Smooth muscle cell (in vitro differentiated cells): ENCODE results near the gene RNF126. TPM values are rescaled to one million over a fixed set of nuclear protein-coding genes. Genes with fewer than 3 reads are reported as not detected.
A peak's percentile ranks its signal among the peaks of the same experiment; 100 is the strongest.

Source experiments
- DNase-seq: peaks from one replicate; lab custom pipeline; 2025; ENCODE audit not compliant: unreplicated experiment; lab: John Stamatoyannopoulos, UW
- H2AFZ ChIP-seq: fragments of 200-600 bp; sonication (generic); 2 replicates; pipeline ENCODE4 v1.6.0; 2016; ENCODE audit warnings: antibody characterized with exemption, low read depth, mild to moderate bottlenecking
- H3F3A ChIP-seq: fragments of 200-600 bp; sonication (generic); 2 replicates; pipeline ENCODE4 v1.6.0; 2017; ENCODE audit warnings: antibody characterized with exemption, low read depth
- H3K27ac ChIP-seq: fragments of 200-600 bp; sonication (generic); 2 replicates; pipeline ENCODE4 v1.5.1; 2016; ENCODE audit warnings: low read depth, mild to moderate bottlenecking
- H3K27me3 ChIP-seq: fragments of 200-600 bp; sonication (generic); 2 replicates; pipeline ENCODE4 v1.6.1; 2016; ENCODE audit warnings: low read depth, mild to moderate bottlenecking
- H3K36me3 ChIP-seq: fragments of 200-600 bp; sonication (generic); 2 replicates; pipeline ENCODE4 v1.5.1; 2016; ENCODE audit warnings: low read depth
- H3K4me1 ChIP-seq: fragments of 200-600 bp; sonication (generic); 2 replicates; pipeline ENCODE4 v1.5.1; 2016; ENCODE audit warnings: low read depth
- H3K4me2 ChIP-seq: fragments of 200-600 bp; sonication (generic); 2 replicates; pipeline ENCODE4 v1.6.0; 2016; ENCODE audit warnings: mild to moderate bottlenecking
- H3K4me3 ChIP-seq: fragments of 200-600 bp; sonication (generic); 2 replicates; pipeline ENCODE4 v1.5.1; 2016; ENCODE audit warnings: mild to moderate bottlenecking
- H3K79me2 ChIP-seq: fragments of 200-600 bp; sonication (generic); 2 replicates; pipeline ENCODE4 v1.6.0; 2016; ENCODE audit warnings: low read depth, mild to moderate bottlenecking
- H3K9ac ChIP-seq: fragments of 200-600 bp; sonication (generic); 2 replicates; pipeline ENCODE4 v1.6.0; 2016; ENCODE audit warnings: low read depth
- H3K9me3 ChIP-seq: fragments of 200-600 bp; sonication (generic); replicated peaks from 2 replicates; pipeline ENCODE4 v1.5.1; 2016; ENCODE audit warnings: low read depth
- H4K20me1 ChIP-seq: fragments of 200-600 bp; sonication (generic); 2 replicates; pipeline ENCODE4 v1.6.0; 2016; ENCODE audit warnings: low read depth
- CTCF ChIP-seq: fragments of 200-600 bp; sonication (generic); IDR thresholded peaks from 2 replicates; pipeline ENCODE4 v1.5.1; 2017; ENCODE audit warnings: borderline replicate concordance, mild to moderate bottlenecking, antibody characterized with exemption; ENCODE audit not compliant: insufficient read depth, poor library complexity, severe bottlenecking
- WGBS: methylation state at CpG from one replicate; pipeline ENCODE4 v1.1.7; 2016; ENCODE audit warnings: low lambda C conversion rate; 5-methylcytosine and 5-hydroxymethylcytosine counted together
- polyA plus RNA-seq: library from polyadenylated mRNA; unstranded; fragments of >200 nt; fragmentation: Nextera tagmentation; extraction: Ambion mirVana; gene quantifications from 2 replicates; pipeline ENCODE4 v1.2.1, GENCODE V29; 2016
- total RNA-seq: library from RNA; depleted of rRNA; stranded (reverse); fragments of >200 nt; gene quantifications from 2 replicates; pipeline ENCODE4 v1.2.3, GENCODE V29; 2014

The RNF126 gene
- total and polyA plus RNA-seq, 2 experiments from 2014 or later = 19.8 to 60.4 TPM

- H3K4me3 ChIP-seq = peak overlapping the region; percentile 81
- H3K4me2 ChIP-seq = peak overlapping the region; percentile 99
- H3K9ac ChIP-seq = peak overlapping the region; percentile 92
- peaks cover 18% of the 10 kb centered on the region for H3K79me2 ChIP-seq
- no peaks in the 10 kb centered on the region for H3K9me3 ChIP-seq
- peaks cover 29% of the 10 kb centered on the region for H4K20me1 ChIP-seq
- H3K4me1 ChIP-seq = peaks cover 10% of the 10 kb centered on the region
- H2AFZ ChIP-seq = no peak overlapping the region
- H3K27ac ChIP-seq = peak overlapping the region; percentile 98
- no peak for TF ChIP-seq CTCF
- no peaks in the 10 kb centered on the region for H3K27me3 ChIP-seq
- no peak for DNase-seq
- H3K36me3 ChIP-seq = no peaks in the 10 kb centered on the region
- WGBS = 78% methylated on average over 16 of the region's 16 CpGs
- peaks cover 18% of the 10 kb centered on the region for H3F3A ChIP-seq
Measured at GRCh38 chr19:678791-679388, 15.9 kb upstream of the RNF126 start.

GRCh38 chr19:677601-678436, 14.8 kb upstream of the RNF126 start:
- H3K4me1 ChIP-seq = peaks cover 10% of the 10 kb centered on the region
- no peaks in the 10 kb centered on the region for H3K9me3 ChIP-seq

GRCh38 chr19:677201-677600, 14.2 kb upstream of the RNF126 start:
- H3K4me2 ChIP-seq = peak overlapping the region; percentile 99
- H3K9ac ChIP-seq = peak overlapping the region; percentile 95
- 3% methylated on average over 12 of the region's 15 CpGs for WGBS

More at GRCh38 chr19:677601-678436, 14.8 kb upstream of the RNF126 start:
- Histone ChIP-seq H3K9ac (peak overlapping the region; percentile 95), H3K4me2 (peak overlapping the region; percentile 99), H3F3A (peaks cover 18% of the 10 kb centered on the region), H3K36me3 (no peaks in the 10 kb centered on the region), H2AFZ (no peak overlapping the region), H3K79me2 (peaks cover 18% of the 10 kb centered on the region), H4K20me1 (peaks cover 29% of the 10 kb centered on the region), H3K27me3 (no peaks in the 10 kb centered on the region), H3K27ac (peak overlapping the region; percentile 98), H3K4me3 (peak overlapping the region; percentile 60)
- no peak for DNase-seq
- 69% methylated on average over 22 of the region's 22 CpGs for WGBS
- TF ChIP-seq CTCF = no peak

More at GRCh38 chr19:677201-677600, 14.2 kb upstream of the RNF126 start:
- Histone ChIP-seq H3K27ac (peak overlapping the region; percentile 98), H3K4me1 (peaks cover 10% of the 10 kb centered on the region), H4K20me1 (peaks cover 29% of the 10 kb centered on the region), H3K4me3 (peak overlapping the region; percentile 60), H3K9me3 (no peaks in the 10 kb centered on the region), H3F3A (peaks cover 18% of the 10 kb centered on the region), H2AFZ (no peak overlapping the region), H3K36me3 (no peaks in the 10 kb centered on the region), H3K27me3 (no peaks in the 10 kb centered on the region), H3K79me2 (peaks cover 18% of the 10 kb centered on the region)
- DNase-seq = peak; percentile 52
- no peak for TF ChIP-seq CTCF
